Lung (tissue), 16 donors: ENCODE measurements around the gene CEP57L1. TPM values are rescaled to one million over a fixed set of nuclear protein-coding genes. Genes with fewer than 3 reads are reported as not detected.

Source experiments
- ATAC-seq: fragments of 200-7000 bp; cut with Tn5 transposase; one replicate; pipeline ENCODE4 v1.9.1; 2020; ENCODE audit warnings: moderate number of reproducible peaks; ENCODE audit not compliant: insufficient read depth, low FRiP score
- DNase-seq, 3 donors: peaks; one replicate each; pipeline ENCODE4 v3.0.0-alpha.2; 2013 to 2017
- H3K27ac ChIP-seq, 2 donors: one replicate each; pipeline ENCODE4 v1.5.1; 2013; ENCODE audit warnings: mild to moderate bottlenecking in 2 of 2, moderate library complexity in 2 of 2, control low read depth in 1 of 2, inconsistent platforms in 1 of 2, low read depth in 1 of 2, low read length in 1 of 2
- H3K27me3 ChIP-seq, 3 donors: one replicate each; pipeline ENCODE4 v1.5.1; 2013; ENCODE audit warnings: low read length in 2 of 3; ENCODE audit not compliant: control insufficient read depth in 3 of 3, insufficient read depth in 3 of 3
- H3K36me3 ChIP-seq, 4 donors: one replicate each; pipeline ENCODE4 v1.5.1; 2013; ENCODE audit warnings: low read length in 4 of 4, mild to moderate bottlenecking in 1 of 4, moderate library complexity in 1 of 4; ENCODE audit not compliant: control insufficient read depth in 4 of 4, insufficient read depth in 4 of 4
- H3K4me1 ChIP-seq, 5 donors: one replicate each; pipeline ENCODE4 v1.5.1; 2013; ENCODE audit warnings: low read length in 5 of 5, mild to moderate bottlenecking in 2 of 5, moderate library complexity in 1 of 5; ENCODE audit not compliant: control insufficient read depth in 5 of 5, insufficient read depth in 5 of 5
- H3K4me3 ChIP-seq: one replicate; pipeline ENCODE4 v1.5.1; 2013; ENCODE audit warnings: mild to moderate bottlenecking, control low read depth, moderate library complexity
- H3K9ac ChIP-seq, 2 donors: one replicate each; pipeline ENCODE4 v1.5.1; 2013; ENCODE audit warnings: low read length in 2 of 2, control low read depth in 1 of 2; ENCODE audit not compliant: insufficient read depth in 1 of 2
- H3K9me3 ChIP-seq, 4 donors: one replicate each; pipeline ENCODE4 v1.5.1; 2013; ENCODE audit warnings: low read length in 3 of 4, mild to moderate bottlenecking in 1 of 4, moderate library complexity in 1 of 4; ENCODE audit not compliant: control insufficient read depth in 4 of 4, insufficient read depth in 3 of 4
- WGBS, 2 donors: extraction: QIAGEN DNeasy Blood & Tissue Kit; methylation state at CpG; one replicate each; pipeline ENCODE4 v1.1.7; 2013; 5-methylcytosine and 5-hydroxymethylcytosine counted together
- long read RNA-seq, 5 donors: transcript quantifications; one replicate each; lab custom pipeline, GENCODE V29; 2026
- polyA plus RNA-seq, 2 donors: library from polyadenylated mRNA; stranded (reverse); fragments of 200-250 nt; gene quantifications; one replicate each; pipeline ENCODE4 v1.2.1, GENCODE V29; 2013
- total RNA-seq, 2 donors: library from RNA; depleted of rRNA in 1 of 2; stranded (reverse); fragments of >200 nt in 1 of 2; gene quantifications; one replicate each; pipeline ENCODE4 v1.2.1, GENCODE V29; 2014 to 2021
- TF ChIP-seq, protein P1 (sequence below): IDR thresholded peaks from 2 replicates; pipeline ENCODE4 v1.5.1; 2012; ENCODE audit warnings: mild to moderate bottlenecking; ENCODE audit errors: control extremely low read depth, extremely low read depth
- donor health status: control.
- donor health status: control.
- donor health status: Bipolar disorder and iron deficiency.
- donor health status: healthy.
- donor health status: DM: yes; HTN: yes; CAD: no.

The CEP57L1 gene
- total RNA-seq (10 to 100 TPM in 1 of 2 donors, 1 to 10 TPM in 1; 9.3 to 44.3 TPM), polyA plus RNA-seq (1 to 10 TPM; 4.8 to 7.1 TPM)
- long read RNA-seq, donor 1, partial matches to known transcripts, result 0 of 2 reads
- long read RNA-seq, donor 1, other reads (novel, unspliced or antisense), result 0 of 2 reads
- long read RNA-seq, donor 2, partial matches to known transcripts, result 0 of 1 reads
- long read RNA-seq, donor 2, other reads (novel, unspliced or antisense), result 0 of 1 reads
- long read RNA-seq, donor 3, partial matches to known transcripts, result 0 of 1 reads
- long read RNA-seq, donor 3, other reads (novel, unspliced or antisense), result 0 of 1 reads
- long read RNA-seq, donor 4, result 0 reads
- long read RNA-seq, donor 5, partial matches to known transcripts, result 0 of 2 reads
- long read RNA-seq, donor 5, other reads (novel, unspliced or antisense), result 0 of 2 reads

DNA sequence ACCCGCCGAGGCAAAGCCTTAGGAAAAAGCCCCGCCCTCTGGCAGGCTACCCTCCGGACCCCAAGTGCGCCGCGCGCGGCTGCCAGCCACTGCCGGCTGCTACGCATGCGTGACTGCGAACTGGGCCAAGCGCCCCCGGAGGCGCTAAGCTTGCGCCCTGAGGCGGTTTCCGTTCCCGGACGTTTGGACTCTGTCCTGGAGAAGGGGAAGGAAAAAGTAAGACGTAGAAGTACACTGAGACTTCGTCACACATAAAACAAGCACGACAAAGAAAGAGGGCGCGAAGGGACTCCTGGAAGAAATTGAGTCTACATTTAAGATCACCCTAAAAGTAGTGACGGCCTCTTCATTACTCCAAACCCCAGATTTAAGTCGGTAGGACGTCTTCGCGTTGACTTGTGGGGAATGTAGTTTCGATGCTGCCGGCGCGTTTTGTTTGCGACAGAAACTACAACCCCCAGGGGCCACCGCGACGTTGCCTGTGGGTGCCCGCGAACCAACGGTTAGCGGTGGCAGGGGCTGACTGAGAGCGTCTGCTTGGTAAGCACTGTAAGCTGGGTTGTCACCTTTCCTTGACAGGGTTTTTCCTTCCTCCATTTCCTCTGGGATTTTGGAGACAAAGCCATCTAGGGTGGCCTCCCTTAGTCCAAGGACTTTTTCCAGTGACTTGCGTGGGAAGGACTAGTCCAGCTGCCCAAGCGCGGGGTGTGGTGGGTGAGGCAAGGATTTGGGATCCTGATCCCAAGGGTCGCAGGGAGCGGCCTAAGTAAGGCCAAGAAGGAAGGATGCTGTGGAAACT lies at the start of gene CEP57L1:
Gene CEP57L1 (plus strand): TSS at position 472 of the 799 bp plus-strand sequence. CDS start 49,715 bp downstream, outside the sequence.
- H3K9me3 ChIP-seq, result no peaks in the 10 kb centered on the region
- TF ChIP-seq, protein P1, sequence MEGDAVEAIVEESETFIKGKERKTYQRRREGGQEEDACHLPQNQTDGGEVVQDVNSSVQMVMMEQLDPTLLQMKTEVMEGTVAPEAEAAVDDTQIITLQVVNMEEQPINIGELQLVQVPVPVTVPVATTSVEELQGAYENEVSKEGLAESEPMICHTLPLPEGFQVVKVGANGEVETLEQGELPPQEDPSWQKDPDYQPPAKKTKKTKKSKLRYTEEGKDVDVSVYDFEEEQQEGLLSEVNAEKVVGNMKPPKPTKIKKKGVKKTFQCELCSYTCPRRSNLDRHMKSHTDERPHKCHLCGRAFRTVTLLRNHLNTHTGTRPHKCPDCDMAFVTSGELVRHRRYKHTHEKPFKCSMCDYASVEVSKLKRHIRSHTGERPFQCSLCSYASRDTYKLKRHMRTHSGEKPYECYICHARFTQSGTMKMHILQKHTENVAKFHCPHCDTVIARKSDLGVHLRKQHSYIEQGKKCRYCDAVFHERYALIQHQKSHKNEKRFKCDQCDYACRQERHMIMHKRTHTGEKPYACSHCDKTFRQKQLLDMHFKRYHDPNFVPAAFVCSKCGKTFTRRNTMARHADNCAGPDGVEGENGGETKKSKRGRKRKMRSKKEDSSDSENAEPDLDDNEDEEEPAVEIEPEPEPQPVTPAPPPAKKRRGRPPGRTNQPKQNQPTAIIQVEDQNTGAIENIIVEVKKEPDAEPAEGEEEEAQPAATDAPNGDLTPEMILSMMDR, result no peak
- H3K27ac ChIP-seq, result peak within 1 kb of the TSS; percentile 99
- no peaks in the 10 kb centered on the region for H3K27me3 ChIP-seq
- peak; percentile 99 to 100 (median 100) for DNase-seq
- H3K36me3 ChIP-seq, result peaks cover 0 to 4% (median 1%) of the 10 kb centered on the region in 4 donors
- H3K4me1 ChIP-seq, result peaks cover 0 to 33% (median 9%) of the 10 kb centered on the region in 5 donors
- H3K4me3 ChIP-seq, result peak within 1 kb of the TSS; percentile 72
- ATAC-seq, result peak; percentile 78
- peak within 1 kb of the TSS; percentile 93 to 99 for H3K9ac ChIP-seq
- 0 to 1% methylated on average over 49 of the region's 49 CpGs for WGBS, 2 donors

GRCh38 chr6:109048176-109048575 lies 47.1 kb upstream of the CEP57L1 start:
- no peaks in the 10 kb centered on the region for H3K27me3 ChIP-seq
- ATAC-seq, result no peak
- TF ChIP-seq, protein P1, result no peak
- H3K27ac ChIP-seq, result peak overlapping the region in 1 of 2 donors; percentile 70
- WGBS, 2 donors, result 46 to 48% methylated on average over 1 of the region's 1 CpG
- no peak overlapping the region for H3K4me3 ChIP-seq
- no peaks in the 10 kb centered on the region for H3K9me3 ChIP-seq
- peaks cover 0 to 9% (median 1%) of the 10 kb centered on the region in 5 donors for H3K4me1 ChIP-seq
- DNase-seq, result no peak
- H3K36me3 ChIP-seq, result no peaks in the 10 kb centered on the region
- no peak overlapping the region for H3K9ac ChIP-seq

DNA sequence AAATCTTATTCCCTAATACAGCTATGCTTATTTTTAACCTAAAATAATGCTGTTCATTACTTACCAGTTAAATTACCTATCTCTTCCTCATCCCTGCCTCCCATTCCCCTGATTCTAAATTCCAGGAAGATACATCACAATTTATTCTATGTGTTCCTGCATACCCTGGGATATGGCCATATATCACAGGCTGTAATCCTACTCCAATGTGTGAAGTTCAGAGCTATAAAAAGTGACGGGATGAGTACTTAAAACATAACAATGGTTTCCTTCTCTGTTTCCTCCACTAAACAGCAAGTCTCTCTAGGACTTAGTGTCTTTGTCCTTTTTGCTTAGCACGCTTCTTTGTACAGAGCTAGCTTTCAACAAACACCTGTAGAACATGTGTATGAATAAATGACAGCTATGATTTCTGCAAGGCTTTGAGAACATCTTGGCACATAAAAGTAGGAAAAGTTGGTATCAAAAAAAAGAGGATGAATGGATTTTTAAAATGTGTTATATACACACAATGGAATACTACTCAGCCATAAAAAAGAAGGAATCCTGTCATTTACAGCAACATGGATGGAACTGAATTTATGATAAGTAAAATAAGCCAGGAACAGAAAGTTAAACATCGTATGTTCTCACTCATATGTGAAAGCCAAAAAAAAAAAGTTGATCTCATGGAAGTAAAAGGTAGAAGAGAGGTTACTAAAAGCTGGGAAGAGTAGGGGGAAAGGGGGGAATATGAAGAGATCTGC lies 46.5 kb upstream of the CEP57L1 start:
- H3K27ac ChIP-seq, result peak overlapping the region in 1 of 2 donors; percentile 70
- H3K27me3 ChIP-seq, result no peaks in the 10 kb centered on the region
- no peak overlapping the region for H3K4me3 ChIP-seq
- H3K36me3 ChIP-seq, result no peaks in the 10 kb centered on the region
- DNase-seq (no peak), ATAC-seq (no peak)
- H3K9me3 ChIP-seq, result no peaks in the 10 kb centered on the region
- H3K9ac ChIP-seq, result no peak overlapping the region
- TF ChIP-seq, protein P1, result no peak
- peaks cover 0 to 9% (median 6%) of the 10 kb centered on the region in 5 donors for H3K4me1 ChIP-seq
- WGBS, 2 donors, result 89 to 92% methylated on average over 3 of the region's 3 CpGs
